Ishikawa (cell line): ENCODE data around the gene ADAMTS18.

Experiments
- CEBPB ChIP-seq: IDR thresholded peaks from 2 replicates; pipeline ENCODE4 v1.6.1; 2012
- EP300 ChIP-seq: IDR thresholded peaks from 2 replicates; pipeline ENCODE4 v1.6.1; 2012; ENCODE audit warnings: borderline replicate concordance
- FOXM1 ChIP-seq: IDR thresholded peaks from 2 replicates; pipeline ENCODE4 v1.6.1; 2012; ENCODE audit warnings: low read depth, borderline replicate concordance
- NFIC ChIP-seq: IDR thresholded peaks from 2 replicates; pipeline ENCODE4 v1.6.1; 2012
- TAF1 ChIP-seq: IDR thresholded peaks from 2 replicates; pipeline ENCODE4 v1.6.1; 2012; ENCODE audit warnings: low read depth, mild to moderate bottlenecking
- TCF12 ChIP-seq: IDR thresholded peaks from 2 replicates; pipeline ENCODE4 v1.6.1; 2012; ENCODE audit warnings: low read depth
- YY1 ChIP-seq: IDR thresholded peaks from 2 replicates; pipeline ENCODE4 v1.6.1; 2012; ENCODE audit warnings: low read depth
- ZBTB7A ChIP-seq: IDR thresholded peaks from 2 replicates; pipeline ENCODE4 v1.6.1; 2012; ENCODE audit warnings: low read depth
- TF ChIP-seq, protein P1 (sequence below): IDR thresholded peaks from 2 replicates; pipeline ENCODE4 v1.6.1; 2012; ENCODE audit warnings: low read depth, mild to moderate bottlenecking
- TF ChIP-seq, protein P2 (sequence below): IDR thresholded peaks from 2 replicates; pipeline ENCODE4 v1.6.1; 2012

DNA sequence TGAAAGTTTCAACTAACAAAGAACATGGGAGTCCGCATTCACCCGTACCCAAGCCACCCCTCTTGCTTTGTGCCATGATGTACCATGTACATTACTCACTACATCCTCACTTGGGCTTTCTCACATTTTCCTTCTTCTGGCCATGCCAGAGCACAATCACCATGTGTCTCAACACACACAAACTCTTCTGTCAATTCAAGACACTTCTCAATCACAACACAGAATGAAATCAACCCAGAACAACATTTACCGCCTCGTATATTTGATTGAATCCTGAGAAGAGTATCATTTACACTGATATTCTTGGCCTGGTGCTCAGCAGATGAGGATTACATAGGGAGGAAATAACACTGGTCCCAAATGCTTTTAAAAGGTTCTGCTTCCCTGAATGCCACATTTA lies 4.5 kb downstream of the ADAMTS18 start:
- no peak for TF ChIP-seq EP300
- no peak for TF ChIP-seq TAF1
- no peak for TF ChIP-seq ZBTB7A
- TF ChIP-seq, protein P1, sequence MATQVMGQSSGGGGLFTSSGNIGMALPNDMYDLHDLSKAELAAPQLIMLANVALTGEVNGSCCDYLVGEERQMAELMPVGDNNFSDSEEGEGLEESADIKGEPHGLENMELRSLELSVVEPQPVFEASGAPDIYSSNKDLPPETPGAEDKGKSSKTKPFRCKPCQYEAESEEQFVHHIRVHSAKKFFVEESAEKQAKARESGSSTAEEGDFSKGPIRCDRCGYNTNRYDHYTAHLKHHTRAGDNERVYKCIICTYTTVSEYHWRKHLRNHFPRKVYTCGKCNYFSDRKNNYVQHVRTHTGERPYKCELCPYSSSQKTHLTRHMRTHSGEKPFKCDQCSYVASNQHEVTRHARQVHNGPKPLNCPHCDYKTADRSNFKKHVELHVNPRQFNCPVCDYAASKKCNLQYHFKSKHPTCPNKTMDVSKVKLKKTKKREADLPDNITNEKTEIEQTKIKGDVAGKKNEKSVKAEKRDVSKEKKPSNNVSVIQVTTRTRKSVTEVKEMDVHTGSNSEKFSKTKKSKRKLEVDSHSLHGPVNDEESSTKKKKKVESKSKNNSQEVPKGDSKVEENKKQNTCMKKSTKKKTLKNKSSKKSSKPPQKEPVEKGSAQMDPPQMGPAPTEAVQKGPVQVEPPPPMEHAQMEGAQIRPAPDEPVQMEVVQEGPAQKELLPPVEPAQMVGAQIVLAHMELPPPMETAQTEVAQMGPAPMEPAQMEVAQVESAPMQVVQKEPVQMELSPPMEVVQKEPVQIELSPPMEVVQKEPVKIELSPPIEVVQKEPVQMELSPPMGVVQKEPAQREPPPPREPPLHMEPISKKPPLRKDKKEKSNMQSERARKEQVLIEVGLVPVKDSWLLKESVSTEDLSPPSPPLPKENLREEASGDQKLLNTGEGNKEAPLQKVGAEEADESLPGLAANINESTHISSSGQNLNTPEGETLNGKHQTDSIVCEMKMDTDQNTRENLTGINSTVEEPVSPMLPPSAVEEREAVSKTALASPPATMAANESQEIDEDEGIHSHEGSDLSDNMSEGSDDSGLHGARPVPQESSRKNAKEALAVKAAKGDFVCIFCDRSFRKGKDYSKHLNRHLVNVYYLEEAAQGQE, result no peak
- TF ChIP-seq, protein P2, sequence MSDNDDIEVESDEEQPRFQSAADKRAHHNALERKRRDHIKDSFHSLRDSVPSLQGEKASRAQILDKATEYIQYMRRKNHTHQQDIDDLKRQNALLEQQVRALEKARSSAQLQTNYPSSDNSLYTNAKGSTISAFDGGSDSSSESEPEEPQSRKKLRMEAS, result no peak
- TF ChIP-seq YY1, result no peak
- no peak for TF ChIP-seq FOXM1
- TF ChIP-seq NFIC, result no peak
- TF ChIP-seq TCF12, result no peak
- TF ChIP-seq CEBPB, result no peak
